NCI-H2227 treated with DMSO at 0.1 percent for 48 hours (cell line): ENCODE measurements around the gene CFAP99.

ENCODE experiments used
- DNase-seq: peaks from one replicate; lab custom pipeline; 2025; lab: John Stamatoyannopoulos, UW

CFAP99 gene

DNA sequence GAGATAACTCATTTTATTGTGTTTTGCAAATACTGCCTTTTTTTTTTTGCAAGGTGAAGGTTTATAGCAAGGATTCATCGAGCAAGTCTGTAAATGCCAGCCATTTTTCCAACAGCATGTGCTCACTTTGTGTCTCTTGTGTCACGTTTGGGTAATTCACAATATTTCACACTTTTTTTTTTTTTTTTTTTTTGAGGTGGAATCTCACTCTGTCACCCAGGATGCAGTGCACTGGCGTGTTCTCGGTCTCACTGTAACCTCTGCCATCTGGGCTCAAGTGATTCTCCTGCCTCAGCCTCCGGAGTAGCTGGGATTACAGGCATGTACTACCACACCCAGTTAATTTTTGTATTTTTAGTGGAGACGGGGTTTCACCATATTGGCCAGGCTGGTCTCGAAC is 52.0 kb downstream of the CFAP99 start:
- DNase-seq, result no peak

DNA sequence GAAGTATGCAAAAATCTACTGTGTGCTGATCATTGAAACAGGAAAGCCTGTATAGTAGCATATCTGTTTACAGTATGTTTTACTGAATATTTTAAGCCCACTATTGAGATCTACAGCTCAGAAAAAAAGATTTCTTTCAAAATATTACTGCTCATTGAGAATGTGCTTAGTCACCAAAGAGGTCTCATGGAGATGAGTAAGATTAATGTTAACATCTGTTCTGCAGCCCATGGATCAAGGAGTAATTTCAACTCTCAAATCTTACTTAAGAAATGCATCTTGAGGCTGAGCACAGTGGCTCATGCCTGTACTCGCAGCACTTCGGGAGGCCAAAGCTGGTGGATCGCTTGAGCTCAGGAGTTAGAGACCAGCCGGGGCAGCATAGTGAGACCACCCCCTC is 53.4 kb downstream of the CFAP99 start:
- DNase-seq, result no peak

DNA sequence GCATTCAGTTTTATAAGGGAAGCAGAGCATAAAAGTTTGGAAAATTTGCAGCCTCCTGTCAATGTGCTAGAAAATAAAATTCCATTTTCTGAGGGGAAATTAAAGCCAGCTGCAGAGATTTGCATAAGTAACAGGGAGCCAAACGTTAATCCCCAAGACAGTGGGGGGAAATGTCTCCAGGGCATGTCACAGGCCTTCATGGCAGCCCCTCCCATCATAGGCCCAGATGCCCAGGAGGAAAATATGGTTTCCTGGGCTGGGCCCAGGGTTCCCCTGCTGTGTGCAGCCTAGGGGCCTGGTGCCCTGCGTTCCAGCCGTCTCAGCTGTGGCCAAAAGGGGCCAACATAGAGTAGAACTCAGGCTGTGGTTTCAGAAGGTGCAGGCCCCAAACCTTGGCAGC is 59.5 kb downstream of the CFAP99 start:
- DNase-seq, result no peak

DNA sequence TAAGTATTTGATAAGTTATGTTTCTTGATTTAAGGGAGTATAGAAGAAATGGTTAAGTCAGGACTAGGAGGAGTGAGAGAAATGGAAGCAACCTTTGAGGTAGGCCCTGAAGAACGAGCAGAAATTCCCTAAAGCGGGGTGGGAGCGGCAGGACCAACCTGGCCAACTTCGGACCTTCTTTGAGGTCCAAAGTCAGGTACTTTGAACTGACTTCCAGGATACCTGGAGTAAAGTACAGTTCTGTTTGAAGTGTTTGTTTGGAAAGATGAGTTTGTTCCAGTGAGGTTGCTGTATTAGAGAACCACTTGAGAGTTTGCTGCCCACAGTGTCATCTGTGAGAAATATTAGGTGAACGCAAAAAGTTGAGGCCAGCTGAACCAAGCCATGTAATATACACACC is 61.9 kb downstream of the CFAP99 start:
- no peak for DNase-seq

GRCh38 chr4:2482192-2482591 is 63.4 kb downstream of the CFAP99 start:
- DNase-seq, result no peak

- DNase-seq, result no peak
These were observed 63.9 kb downstream of the CFAP99 start for GRCh38 chr4:2482693-2483092.

DNA sequence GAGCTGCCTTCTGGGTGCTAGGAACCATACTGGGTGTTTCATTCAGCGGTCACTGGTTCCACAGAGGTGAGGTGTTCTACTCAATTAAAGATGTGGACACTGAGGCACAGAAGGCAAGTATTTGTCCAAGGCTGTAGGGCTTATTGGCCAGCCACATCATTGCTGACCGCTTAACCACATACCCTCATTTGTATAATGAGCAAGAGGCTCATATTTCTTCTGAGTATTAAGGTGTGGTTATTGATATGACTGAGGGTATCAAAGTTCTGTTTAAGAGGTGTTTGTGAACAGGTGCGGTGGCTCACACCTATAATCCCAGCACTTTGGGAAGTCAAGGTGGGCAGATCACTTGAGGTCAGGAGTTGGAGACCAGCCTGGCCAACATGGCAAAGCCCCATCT is 64.5 kb downstream of the CFAP99 start:
- no peak for DNase-seq

GRCh38 chr4:2484185-2484584 is 65.4 kb downstream of the CFAP99 start:
- no peak for DNase-seq

GRCh38 chr4:2484993-2485392 is 66.2 kb downstream of the CFAP99 start:
- DNase-seq, result no peak

- DNase-seq, result no peak
These were observed 67.2 kb downstream of the CFAP99 start for GRCh38 chr4:2485956-2486355.

DNA sequence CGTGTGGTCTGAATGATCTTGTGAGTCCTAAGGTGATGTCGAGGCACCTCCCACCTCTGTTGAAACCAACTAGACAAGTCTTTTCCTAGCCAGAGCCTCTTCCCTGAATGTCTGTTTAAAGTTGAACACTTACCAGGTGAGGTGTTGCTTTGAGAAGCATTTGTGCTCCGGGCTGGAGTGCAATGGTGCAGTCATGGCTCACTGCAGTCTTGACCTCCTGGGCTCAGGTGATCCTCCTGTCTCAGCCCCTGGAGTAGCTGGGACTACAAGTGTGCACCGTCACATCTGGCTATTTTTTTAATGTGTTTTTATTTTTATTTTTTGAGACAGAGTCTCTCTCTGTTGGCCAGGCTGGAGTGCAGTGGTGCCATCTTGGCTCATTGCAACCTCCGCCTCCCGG is 68.2 kb downstream of the CFAP99 start:
- DNase-seq, result no peak

- no peak for DNase-seq
These were observed 68.9 kb downstream of the CFAP99 start for GRCh38 chr4:2487632-2488031.

DNA sequence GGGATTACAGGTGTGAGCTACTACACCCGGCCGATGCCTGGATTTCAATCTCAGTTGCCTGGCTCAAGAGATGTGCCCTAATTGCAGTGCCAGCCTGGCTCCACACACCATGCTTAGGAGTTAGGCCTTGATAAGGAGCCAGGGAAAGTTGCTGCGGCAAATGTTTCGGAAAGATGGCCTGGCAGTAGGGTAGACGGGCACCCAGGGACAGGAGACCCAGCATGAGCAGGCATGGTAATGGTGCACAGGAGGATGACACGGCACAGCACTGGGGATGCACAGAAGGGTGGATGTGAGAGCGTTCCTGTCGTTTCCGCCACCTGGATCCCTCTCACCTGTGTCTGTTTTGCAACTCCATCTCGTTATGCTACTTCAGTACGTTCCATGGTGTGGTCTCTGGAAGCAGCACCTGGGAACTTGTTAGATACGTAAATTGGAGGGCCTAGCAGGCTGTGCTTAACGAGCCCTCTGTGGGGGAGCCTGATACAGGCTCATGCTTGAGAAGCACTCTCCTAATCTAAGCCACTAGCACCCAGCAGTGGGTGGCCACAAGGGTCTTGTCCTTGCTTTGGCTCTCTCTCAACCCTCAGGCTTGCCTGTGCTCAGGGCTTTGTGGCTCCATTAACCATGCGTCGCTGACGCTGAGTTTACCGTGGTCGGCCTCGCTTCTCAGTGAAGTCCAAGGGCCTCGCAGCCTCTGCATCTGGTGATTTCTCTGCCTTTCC is 70.5 kb downstream of the CFAP99 start:
- DNase-seq, result no peak

GRCh38 chr4:2489841-2490552 is 71.2 kb downstream of the CFAP99 start:
- DNase-seq, result no peak

DNA sequence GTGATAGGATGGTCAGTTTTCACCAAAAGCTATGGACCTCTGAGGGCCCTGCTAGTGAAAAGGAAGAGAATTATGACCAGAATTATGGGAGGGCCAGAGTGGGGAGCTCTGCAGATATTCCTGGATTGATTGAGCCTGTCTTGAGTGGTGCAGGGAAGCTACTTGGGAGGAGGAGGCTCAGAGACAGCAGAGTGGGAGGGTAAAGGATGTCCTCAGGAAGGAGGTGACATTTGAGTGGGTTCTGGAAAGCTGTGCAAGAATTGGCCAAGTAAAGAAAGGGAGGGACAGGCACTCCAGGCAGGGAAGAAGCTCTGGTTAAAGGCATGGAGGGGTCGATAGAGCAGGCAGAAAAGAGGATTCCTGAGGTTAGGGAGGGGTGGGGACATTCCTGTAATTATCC is 74.2 kb downstream of the CFAP99 start:
- DNase-seq, result no peak

DNA sequence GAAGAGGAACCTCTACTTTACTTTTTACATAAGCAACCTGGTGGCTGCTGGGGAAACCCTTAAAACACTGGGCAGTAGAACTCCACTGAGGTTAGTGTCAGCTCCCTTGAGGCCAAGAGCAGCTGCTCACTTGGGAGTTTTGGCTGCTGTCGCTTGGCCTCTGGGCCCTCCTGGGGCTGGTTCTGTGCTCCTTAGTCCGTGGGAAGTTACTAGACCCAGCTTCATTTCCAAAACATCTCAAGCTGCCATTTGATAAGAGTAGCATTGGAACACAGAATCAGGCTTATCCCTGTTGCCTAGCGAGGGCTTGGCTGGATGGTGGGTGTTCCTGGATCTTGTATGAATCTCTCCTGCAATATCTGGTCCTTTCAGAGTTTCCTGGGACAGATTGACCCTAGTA is 76.2 kb downstream of the CFAP99 start:
- no peak for DNase-seq

DNA sequence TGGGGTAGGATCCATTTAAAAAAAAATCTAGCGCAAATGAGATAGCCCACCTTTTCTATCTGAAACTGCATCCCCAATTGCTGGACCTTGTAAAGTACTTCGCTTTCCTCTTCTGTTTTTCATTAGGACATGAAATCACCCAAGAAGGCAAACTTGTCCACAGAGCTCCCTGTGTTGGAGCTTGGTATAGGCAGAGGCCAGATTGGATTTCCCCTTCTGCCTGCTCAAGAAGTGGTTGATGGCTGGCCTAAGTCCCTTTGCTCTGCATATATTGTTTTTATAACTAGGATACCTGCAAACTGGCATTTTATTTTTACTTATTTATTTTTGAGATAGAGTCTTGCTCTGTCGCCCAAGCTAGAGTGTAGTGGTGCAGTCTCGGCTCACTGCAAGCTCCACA is 78.6 kb downstream of the CFAP99 start:
- DNase-seq, result no peak

DNA sequence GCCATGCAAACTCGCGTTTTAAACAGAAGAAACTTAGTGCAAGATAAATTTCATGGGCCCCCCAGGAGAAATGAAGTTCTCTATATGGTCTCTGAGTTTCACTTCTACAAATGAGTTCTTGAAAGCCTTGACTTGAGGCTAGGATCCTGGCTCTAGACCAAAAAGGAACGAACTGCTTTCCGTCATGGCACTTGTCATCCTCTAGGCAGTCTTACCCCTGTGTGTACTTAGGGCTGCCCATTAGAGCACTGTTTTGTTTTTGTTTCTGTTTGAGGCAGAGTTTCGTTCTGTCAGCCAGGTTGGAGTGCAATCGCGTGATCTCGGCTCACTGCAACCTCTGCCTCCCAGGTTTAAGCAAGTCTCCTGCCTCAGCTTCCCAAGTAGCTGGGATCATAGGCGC is 79.2 kb downstream of the CFAP99 start:
- no peak for DNase-seq

- no peak for DNase-seq
These were observed 81.8 kb downstream of the CFAP99 start for GRCh38 chr4:2500547-2500946.

DNA sequence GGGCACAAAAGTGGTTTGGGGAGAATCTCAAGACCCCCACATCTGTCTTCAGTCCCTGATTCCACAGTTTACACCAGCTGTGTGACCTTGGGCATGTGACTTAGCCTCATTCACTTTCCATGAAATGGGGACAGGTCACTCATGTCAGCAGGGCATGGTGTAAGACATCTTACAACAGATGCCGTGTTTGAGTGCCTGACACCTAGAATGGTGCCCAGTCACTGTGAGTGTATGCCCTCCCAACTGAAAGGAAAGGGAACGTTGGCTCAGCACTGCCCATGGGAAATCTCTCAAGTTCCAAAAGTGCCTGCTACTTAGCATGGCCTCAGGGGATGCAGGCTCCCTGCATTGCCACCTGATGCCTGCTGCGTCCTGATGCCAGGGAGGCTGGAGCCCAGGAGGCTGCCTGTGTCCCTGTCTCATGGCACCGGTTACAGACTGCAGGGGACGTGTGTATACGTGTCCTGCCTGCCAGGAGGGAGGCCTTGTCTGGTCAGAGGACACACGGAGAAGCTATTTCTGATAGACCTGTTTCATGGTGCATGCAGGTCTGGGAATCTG is 82.4 kb downstream of the CFAP99 start:
- DNase-seq, result no peak

DNA sequence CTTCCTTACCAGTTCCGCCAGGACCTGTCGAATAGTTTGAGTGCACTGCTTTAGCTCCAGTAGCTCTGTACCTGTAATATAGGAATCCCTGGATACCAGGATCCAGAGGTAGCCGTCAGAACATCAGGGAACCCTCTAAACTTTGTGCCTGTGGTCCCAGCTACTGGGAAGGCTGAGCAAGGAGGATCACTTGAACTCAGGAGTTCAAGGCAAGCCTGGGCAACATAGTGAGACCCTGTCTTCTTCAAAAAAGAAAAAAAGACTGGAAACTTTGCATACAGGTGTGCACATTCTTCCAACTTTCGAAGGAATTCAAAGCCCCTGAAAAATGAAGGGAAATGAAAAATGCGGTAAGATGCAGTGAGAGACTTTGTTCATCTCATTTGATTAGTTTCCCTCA is 85.1 kb downstream of the CFAP99 start:
- DNase-seq, result no peak

DNA sequence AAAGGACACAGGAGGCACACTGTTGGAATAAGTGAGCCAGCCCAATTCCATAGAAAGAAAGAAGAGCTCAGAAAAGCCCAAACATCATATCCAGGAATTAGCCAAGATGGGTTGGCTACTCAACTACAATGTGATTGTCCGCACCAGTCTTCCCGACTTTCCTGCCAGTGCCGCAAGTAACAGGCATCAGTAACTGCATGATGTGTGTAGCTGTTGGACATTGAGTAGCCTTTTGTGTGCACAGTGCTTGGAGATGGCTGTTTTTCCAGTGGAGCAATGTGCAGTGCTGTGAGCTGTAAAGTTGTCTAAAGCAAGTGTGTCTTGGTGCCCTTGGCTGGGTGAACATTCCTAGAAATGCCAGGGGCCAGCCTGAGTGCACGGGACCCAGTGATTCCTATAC is 88.5 kb downstream of the CFAP99 start:
- no peak for DNase-seq

DNA sequence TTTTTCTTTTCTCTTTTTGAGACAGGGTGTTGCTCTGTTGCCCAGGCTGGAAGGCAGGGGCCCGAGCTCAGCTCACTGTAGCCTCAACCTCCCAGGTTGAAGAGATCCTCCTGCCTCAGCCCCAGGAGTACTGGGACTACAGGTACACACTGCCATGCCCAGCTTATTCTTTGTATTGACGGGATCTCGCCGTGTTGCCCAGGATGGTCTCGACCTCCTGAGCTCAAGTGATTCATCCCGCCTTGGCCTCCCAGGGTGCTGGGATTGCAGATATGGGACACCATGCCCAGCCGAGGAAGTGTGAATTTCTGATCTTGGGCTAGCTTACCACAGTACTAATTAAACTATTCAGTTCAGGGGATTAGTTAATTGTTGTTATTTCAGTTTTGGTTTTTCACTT is 89.1 kb downstream of the CFAP99 start:
- DNase-seq, result no peak
